GM12865 (cell line): Measurements from ENCODE around the gene UFL1.

Source experiments
- DNase-seq: peaks from one replicate; pipeline ENCODE4 v3.0.0; 2010; ENCODE audit warnings: low read depth
- H3K4me3 ChIP-seq: 2 replicates; pipeline ENCODE4 v1.5.1; 2011; ENCODE audit warnings: mild to moderate bottlenecking, low read depth, low read length, control low read depth
- CTCF ChIP-seq: IDR thresholded peaks from 2 replicates; pipeline ENCODE4 v1.5.1; 2011; ENCODE audit warnings: low read length, control low read depth, low read depth, inconsistent platforms; ENCODE audit not compliant: insufficient read depth; ENCODE audit errors: missing control alignments

The UFL1 gene

GRCh38 chr6:96509281-96509680 is 12.3 kb upstream of the UFL1 start:
- no peak overlapping the region for H3K4me3 ChIP-seq
- no peak for TF ChIP-seq CTCF
- no peak for DNase-seq

- peak overlapping the region; percentile 78 for H3K4me3 ChIP-seq
- no peak for DNase-seq
- TF ChIP-seq CTCF, result no peak
Measured at GRCh38 chr6:96520171-96521115, 1.2 kb upstream of the UFL1 start.

- no peak for DNase-seq
- no peak for TF ChIP-seq CTCF
- H3K4me3 ChIP-seq, result peak overlapping the region; percentile 78
Measured at GRCh38 chr6:96521306-96521643, 331 bp upstream of the UFL1 start.

- no peak for TF ChIP-seq CTCF
- H3K4me3 ChIP-seq, result peak overlapping the region; percentile 78
- DNase-seq, result peak; percentile 62
Measured at GRCh38 chr6:96522465-96523009, 931 bp downstream of the UFL1 start.

GRCh38 chr6:96528193-96528592 is 6.6 kb downstream of the UFL1 start:
- no peak for DNase-seq
- no peak overlapping the region for H3K4me3 ChIP-seq
- no peak for TF ChIP-seq CTCF

- no peak overlapping the region for H3K4me3 ChIP-seq
- DNase-seq, result no peak
- TF ChIP-seq CTCF, result no peak
Measured at GRCh38 chr6:96532399-96532798, 10.8 kb downstream of the UFL1 start.
